OCI-M1 (cell line): ENCODE data around the gene KCNN1.
"Not testable (repeated sequence)": the region's sequence is repeated elsewhere in the genome, so short reads cannot be mapped to it uniquely, and the experiment has no call there.

Experiments
- DNase-seq: peaks from one replicate; lab custom pipeline; 2025; lab: John Stamatoyannopoulos, UW

Gene KCNN1

DNA sequence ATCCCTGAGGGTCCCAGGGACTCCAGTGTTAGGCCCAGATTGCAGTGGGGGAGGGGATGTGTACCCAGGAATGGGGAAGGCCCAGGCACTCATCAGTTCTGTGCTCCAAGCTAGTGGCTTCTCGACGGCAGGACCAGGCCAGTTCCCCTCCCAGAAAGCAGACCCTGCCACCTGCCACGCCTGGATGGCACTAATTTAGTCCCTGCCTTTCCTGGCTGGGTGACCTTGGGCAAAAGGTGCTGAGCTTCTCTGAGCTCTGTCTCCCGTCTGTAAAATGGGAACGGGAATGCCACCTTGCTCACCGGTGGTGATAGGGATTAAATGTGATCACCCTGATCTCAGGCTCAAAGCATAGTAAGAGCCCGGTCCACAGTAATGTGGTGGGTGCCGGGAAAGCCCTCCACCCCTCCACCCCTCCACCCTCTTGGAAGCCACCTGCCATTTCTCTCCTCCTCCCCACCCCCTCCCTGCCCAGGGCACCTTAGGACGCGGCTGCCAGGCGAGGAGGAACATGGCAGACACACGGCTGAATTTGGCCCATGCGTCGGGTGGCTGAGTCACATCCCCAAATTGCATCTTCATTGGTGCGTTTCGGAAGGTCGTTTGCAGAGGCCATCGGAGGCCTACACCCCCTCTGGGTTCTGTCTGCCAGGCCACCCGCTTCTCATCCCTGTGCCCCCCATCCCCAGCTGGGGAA, 2.3 kb downstream of the KCNN1 start:
- DNase-seq: no peak

DNA sequence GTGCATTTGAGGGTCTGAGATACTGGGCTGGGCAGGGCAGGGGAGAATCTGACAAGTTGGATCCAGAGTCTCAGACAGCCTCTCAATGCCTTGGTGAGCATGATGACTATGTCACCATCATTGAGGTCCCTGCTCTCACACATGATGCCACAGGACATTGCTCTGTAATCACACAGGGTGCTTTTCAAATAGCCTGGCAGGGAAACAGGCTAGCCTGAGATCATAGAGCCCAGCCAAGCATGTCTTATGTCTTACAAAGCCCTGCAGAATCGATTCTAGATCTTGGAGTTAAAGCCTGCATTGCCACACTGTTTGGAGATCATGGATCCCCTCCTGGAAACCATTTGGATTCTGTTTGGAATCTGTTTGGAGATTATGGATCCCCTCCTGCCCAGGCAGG, 5.3 kb downstream of the KCNN1 start:
- DNase-seq: no peak

DNA sequence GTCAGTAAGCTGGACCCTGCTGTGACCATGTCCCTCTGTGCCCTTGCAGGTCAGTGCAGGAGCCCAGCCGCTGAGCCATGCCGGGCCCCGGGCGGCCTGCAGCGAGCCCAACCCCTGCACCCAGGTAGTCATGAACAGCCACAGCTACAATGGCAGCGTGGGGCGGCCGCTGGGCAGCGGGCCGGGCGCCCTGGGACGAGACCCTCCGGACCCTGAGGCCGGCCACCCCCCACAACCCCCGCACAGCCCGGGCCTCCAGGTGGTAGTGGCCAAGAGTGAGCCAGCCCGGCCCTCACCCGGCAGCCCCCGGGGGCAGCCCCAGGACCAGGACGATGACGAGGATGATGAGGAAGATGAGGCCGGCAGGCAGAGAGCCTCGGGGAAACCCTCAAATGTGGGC, 6.9 kb downstream of the KCNN1 start:
- DNase-seq: no peak

GRCh38 chr19:17974551-17974950, 7.6 kb downstream of the KCNN1 start:
- DNase-seq: no peak

- no peak for DNase-seq
Measured at GRCh38 chr19:17975032-17975431, 8.1 kb downstream of the KCNN1 start.

- no peak for DNase-seq
Measured at GRCh38 chr19:17977021-17977420, 10.1 kb downstream of the KCNN1 start.

DNA sequence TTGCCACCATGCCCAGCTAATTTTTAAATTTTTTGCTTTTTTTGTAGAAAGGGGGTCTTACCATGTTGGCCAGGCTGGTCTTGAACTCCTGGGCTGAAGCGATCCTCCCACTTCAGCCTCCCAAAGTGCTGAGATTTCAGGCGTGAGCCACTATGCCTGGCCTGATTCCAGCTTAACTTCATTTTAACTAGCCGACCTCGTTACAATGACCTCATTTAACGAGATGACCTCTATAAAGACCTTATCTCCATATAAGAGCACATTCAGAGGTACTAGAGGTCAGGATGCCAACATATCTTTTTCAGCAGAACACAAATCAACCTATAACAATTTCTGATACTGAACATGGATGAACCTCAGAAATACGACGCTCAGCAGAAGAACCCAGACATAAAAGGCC, 10.6 kb downstream of the KCNN1 start:
- DNase-seq: no peak

- no peak for DNase-seq
Measured at GRCh38 chr19:17981611-17982010, 14.7 kb downstream of the KCNN1 start.

DNA sequence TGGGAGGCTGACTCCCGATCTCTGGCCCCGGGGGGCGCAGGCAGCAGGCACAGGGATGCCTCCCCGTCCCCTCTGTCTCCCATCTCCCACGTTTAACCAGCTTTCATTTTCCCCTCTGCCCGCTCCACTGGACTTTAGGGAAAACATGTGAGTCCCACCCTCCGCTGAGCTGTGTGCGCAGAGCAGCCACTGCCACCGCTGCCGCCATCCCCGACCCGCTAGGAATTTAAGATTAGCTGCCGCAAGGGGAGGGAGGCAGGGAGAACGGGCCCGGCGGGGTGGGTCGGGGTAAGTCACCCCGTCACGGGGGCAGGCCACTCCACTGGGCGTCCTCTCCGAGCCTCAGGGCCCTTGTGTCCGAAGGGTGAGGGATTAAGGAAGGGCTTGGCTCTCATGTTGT, 15.5 kb downstream of the KCNN1 start:
- DNase-seq: no peak

DNA sequence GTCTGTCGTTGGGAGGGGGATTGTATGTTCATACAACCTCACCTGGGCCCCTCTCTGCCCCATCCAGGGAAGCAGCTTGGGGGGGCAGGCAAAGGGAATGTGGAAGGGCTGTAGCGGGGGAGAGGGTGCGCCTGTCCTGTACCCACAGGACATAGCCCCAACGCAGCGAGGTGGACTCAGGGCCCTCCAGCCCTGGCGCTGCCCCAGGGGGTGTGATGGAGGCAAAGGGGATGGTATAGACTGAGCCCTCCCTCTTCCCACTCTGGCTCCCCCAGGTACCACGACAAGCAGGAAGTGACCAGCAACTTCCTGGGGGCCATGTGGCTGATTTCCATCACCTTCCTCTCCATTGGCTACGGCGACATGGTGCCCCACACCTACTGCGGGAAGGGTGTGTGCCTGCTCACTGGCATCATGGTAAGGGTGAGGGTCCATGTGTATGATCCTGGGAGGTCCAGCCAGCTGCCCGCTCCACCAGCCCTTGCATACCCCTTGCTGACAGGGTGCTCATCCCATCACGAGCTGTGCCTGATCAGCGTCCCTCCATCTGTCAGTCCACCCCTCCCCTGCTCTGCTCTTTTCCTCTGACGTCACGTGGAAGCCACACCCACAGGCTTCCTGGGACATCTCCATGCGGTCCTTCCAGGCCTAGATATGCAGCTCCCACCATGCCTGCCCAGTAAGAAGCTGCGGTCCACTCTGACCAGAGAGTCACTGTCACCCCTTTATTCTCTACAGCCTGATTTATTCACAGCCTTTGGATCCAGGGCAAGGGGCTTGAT, 18.3 kb downstream of the KCNN1 start:
- DNase-seq: no peak

GRCh38 chr19:17986569-17986968, 19.7 kb downstream of the KCNN1 start:
- DNase-seq: not testable (repeated sequence)

DNA sequence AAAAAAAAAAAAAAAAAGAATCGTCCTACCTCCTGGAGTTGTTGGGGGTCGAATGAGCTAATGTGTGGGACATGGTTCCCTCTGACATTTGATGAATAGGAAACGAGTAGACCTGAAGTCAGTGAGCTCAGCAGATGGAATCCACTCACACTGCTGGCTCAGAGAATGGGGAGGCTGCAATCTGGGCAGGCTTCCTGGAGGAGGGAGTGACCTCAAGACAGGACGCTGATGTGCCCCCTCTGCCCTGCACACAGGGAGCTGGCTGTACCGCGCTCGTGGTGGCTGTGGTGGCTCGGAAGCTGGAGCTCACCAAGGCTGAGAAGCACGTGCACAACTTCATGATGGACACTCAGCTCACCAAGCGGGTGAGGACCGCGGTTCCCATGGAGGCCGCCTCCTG, 21.3 kb downstream of the KCNN1 start:
- no peak for DNase-seq

DNA sequence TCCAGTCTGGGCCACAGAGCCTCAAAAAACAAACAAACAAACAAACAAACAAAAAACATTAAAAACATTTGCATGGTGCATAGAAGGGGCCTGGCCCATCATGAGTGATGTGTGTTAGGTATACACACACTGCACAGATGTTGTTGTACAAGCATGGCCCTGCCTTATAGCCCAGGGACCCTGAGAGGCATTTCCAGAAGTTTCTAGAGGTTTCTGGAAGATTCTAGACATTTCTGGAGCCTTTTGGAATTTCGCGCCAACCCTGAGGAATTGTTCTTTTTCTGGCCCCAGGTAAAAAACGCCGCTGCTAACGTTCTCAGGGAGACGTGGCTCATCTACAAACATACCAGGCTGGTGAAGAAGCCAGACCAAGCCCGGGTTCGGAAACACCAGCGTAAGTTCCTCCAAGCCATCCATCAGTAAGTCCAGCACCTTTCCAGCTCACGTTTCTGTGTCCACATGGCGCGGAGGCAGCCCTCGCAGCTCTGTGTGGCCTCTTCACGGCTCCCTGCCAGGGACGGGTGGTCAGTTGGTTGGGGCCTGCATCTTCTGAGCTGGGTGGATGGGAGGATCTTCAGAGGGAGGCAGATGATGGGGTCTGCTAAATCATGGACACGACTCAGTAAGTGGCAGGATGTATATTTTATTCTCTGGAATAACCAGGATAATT, 22.7 kb downstream of the KCNN1 start:
- no peak for DNase-seq

GRCh38 chr19:17993076-17993813, 26.3 kb downstream of the KCNN1 start:
- DNase-seq: no peak

- peak; percentile 90 for DNase-seq
Measured at GRCh38 chr19:17996826-17997316, 30.0 kb downstream of the KCNN1 start.

- no peak for DNase-seq
Measured at GRCh38 chr19:17997969-17998826, 31.3 kb downstream of the KCNN1 start.

GRCh38 chr19:17998827-17999150, 31.9 kb downstream of the KCNN1 start:
- DNase-seq: no peak

DNA sequence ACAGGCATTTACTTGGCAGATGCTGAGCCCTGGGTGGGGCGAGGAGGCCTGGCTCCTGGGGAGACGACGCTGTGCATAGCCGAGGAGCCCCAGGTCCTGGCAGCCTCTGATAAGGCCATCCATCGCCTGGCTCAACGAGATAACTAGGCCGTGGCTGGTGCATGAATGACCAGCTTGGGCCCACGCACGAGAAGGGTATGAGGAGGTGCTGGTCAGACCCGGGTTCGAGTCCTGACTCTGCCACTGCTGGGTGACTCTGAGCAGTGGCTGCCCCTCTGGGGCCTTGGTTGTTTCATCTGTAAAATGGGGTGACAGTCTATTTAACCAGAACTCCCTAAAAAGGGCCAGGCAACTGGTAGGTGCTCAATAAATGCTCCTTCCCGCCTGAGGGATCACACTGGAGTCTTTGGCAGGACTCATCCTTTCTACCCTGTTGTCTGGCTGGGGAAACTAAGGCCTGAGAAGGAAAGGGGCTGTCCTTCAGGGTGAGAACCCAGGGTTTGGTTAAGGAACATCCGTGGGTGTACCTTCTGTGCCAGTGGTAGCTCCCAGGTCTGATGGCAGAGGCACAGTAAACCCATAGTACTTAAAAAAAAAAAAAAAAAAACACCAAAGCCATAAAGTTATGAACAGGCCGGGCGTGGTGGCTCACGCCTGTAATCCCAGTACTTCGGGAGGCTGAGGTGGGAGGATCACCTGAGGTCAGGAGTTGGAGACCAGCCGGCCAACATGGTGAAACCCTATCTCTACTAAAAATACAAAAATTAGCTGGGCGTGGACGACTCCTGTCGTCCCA, 33.0 kb downstream of the KCNN1 start:
- DNase-seq: peak; percentile 93

DNA sequence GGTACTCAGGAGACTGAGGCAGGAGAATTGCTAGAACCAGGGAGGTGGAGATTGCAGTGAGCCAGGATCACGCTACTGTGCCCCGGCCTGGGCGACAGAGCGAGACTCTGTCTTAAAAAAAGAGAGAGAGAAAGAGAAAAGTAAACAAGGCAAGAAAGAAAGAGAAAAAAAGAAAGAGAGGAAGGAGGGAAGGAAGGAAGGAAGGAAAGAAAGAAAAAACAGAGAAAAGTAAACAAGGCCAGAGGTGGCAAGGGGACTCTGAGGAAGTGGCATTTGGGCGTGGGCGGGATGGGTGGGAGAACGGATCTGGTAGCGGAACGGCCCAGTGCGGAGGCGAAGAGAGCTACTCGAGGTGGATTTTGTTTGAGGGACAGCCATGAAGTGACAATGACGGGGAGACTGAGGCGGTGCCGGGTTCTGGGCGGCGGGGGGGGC, 33.6 kb downstream of the KCNN1 start:
- no peak for DNase-seq
